ENCODE data around the gene ACER3.
"Not testable (repeated sequence)": the region's sequence is repeated elsewhere in the genome, so short reads cannot be mapped to it uniquely, and the experiment has no call there.

Gene ACER3

DNA sequence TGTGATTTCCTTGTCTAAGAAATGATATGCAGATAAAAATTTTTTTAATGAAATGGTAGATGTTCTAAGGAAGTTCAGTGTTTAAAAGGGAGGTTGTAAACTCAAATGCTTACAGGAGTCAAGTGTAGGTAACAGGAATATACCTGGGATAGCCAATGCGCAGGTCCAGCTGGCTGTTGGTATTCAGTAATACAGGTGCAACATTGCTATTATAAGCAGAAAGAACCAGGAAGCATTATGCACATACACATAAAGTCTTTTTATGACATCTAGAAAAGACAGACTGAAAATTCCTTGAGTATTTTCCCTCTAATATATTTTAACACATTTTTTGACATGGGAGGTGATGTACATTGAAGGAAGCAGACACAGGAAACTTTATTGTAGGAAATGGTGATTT, 129.9 kb downstream of the ACER3 start:
- no peak for DNase-seq (ENCODE audit: low read depth in 1 of 2, low spot score in 1 of 2)

DNA sequence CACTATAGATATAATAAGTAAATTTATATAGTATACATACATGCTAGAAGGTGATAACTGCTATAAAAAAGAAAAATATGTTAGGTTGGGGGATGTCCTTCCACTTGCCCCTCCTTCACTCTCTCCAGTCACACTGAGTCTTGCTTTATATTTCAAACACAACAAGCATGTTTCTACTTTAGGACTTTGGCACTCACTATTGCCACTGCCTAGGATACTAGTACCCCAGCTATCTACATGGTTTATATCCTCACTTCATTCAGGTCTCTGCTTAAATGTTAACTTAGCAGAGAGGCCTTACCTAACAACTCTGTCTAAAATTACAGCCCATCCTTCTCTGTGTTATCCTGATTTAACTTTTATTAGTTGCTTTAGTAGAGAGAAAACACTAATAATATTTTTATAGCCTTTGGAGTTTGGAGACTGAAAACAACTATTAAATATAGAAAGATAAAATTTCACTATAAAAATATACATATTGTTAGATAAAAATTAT, 134.4 kb downstream of the ACER3 start:
- no peak for DNase-seq (ENCODE audit: low read depth in 1 of 2, low spot score in 1 of 2)

DNA sequence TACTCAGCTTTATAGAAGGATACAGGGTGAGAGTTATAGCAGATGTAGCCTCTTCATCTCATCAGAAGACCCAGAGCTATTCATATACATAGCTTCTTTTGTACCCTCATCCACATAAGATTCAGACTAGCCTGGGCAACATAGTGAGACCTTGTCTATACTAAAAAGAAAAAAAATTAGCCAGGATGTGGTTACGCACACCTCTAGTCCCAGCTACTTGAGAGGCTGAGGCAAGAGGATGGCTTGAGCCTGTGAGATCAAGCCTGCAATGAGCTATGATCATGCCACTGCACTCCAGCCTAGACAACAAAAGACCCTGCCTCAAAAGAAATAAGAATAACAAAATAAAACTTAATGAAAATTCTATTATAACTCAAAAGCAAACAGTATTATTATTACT, 136.8 kb downstream of the ACER3 start:
- no peak for DNase-seq (ENCODE audit: low read depth in 1 of 2, low spot score in 1 of 2)

GRCh38 chr11:76999597-76999996, 138.9 kb downstream of the ACER3 start:
- DNase-seq (ENCODE audit: low read depth in 1 of 2, low spot score in 1 of 2): no peak

- DNase-seq (ENCODE audit: low read depth in 1 of 2, low spot score in 1 of 2): no peak
Observed at GRCh38 chr11:77001613-77002012, 140.9 kb downstream of the ACER3 start.

- DNase-seq (ENCODE audit: low read depth in 1 of 2, low spot score in 1 of 2): no peak
Observed at GRCh38 chr11:77002776-77003175, 142.1 kb downstream of the ACER3 start.

GRCh38 chr11:77003963-77004362, 143.2 kb downstream of the ACER3 start:
- no peak for DNase-seq (ENCODE audit: low read depth in 1 of 2, low spot score in 1 of 2)

DNA sequence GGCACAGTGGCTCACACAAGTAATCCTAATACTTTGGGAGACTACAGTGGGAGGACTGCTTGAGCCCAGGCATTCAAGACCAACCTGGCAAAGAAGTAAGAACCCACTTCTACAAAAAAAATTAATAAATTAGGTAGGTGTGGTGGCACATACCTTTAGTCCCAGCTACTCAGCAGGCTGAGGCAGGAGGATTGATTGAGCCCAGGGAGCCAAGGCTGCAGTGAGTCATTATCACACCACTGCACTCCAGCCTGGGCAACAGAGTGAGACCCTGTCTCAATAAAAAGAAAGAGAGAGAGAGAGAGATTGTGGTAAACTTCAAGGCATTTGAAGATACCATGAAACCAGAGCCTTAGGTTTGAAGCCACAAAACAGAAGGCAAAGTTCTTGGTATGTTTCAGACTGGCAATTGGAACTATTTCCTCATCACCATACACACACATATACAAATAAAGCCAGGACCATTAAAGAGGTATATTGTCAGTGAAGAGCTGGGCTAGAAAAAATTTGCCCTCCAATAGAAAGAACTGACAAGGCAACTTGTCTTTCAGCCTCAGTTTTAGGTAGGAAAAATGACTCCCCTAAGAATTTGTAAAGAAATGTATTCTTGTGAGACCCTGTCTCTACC, 148.9 kb downstream of the ACER3 start:
- DNase-seq (ENCODE audit: low read depth in 1 of 2, low spot score in 1 of 2): no peak

DNA sequence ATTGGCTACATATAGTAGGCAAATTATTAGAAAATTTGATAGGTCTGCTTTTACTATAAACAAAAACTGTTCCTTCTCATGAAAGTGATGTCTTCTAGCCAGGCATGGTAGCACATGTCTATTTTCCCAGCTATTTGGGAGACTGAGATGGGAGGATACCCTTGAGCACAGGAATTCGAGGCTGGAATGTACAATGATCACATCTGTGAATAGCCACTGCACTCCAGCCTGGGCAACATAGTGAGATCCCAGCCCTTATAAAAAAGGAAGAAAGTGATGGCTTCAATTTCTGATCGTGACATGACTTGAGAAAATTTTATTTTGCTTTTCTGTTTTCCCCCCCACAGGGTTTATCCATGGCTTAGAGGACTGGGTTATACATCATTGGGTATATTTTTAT, 154.0 kb downstream of the ACER3 start:
- no peak for DNase-seq (ENCODE audit: low read depth in 1 of 2, low spot score in 1 of 2)

GRCh38 chr11:77018396-77018924, 157.7 kb downstream of the ACER3 start:
- DNase-seq (ENCODE audit: low read depth in 1 of 2, low spot score in 1 of 2): not testable (repeated sequence)

DNA sequence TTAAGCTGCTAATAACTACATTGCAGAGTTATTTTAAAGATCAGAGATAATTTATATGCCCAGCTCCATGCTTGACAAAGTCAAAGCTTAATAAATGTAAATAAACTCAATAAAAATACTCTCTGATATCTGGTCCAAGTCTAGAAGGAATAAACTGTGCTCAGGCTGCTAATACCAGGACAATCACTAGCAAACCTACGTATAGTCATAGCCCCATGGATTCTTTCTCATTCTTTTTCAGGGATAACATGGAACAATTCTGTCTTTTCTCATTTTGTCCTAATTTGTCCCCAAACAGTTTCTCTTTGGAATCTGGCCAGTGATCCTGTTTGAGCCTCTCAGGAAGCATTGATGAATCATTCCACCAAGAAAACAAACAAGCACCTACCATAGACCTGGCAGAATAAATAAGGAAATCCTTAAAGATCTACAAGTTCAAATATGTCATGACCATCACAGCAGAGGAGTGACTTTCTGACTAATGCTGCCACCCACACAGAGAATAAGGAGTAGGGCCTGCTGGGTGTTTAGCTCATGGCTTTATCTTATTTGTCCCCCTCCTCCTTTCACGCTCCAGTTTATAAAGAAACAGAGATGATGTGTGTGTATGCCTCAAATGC, 159.4 kb downstream of the ACER3 start:
- DNase-seq (ENCODE audit: low read depth in 1 of 2, low spot score in 1 of 2): no peak

- no peak for DNase-seq (ENCODE audit: low read depth in 1 of 2, low spot score in 1 of 2)
Observed at GRCh38 chr11:77020734-77021133, 160.0 kb downstream of the ACER3 start.

DNA sequence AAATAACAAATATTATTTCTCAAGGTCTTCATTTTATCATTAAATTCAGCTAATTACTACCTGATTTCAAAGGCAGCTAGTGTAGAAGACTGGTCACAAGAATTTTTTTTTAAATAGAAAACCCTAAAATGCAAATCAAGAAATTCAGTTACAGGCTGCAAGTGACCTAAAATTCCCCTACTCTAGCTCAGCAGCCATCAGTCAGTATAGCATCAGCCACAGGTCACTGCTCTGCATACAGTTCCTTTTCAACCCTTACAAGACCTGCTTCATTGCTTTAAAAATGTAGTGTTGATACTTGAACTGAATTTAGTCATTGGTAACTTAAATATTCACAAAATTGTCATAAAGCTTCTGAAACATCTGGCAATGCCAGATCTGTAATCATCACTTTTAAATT, 164.0 kb downstream of the ACER3 start:
- no peak for DNase-seq (ENCODE audit: low read depth in 1 of 2, low spot score in 1 of 2)

DNA sequence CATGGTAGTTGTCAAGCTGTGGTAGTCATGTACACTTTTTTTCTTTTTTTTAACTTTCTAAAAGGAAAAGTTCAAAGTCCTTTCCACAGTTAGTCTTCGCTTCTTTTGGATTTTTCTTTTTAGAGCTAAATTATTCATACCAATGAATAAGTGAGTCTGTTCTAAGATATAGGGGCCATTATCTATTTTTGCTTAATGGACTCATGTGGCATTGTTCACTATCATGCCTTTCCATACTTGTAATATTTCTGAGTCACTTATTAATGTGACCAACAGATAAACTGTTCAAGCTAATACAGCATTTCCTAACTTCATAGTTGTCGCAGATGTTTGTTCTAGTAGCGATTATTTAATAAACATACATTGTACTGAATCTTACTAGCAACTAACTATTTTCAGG, 165.5 kb downstream of the ACER3 start:
- no peak for DNase-seq (ENCODE audit: low read depth in 1 of 2, low spot score in 1 of 2)

- DNase-seq (ENCODE audit: low read depth in 1 of 2, low spot score in 1 of 2): no peak
Observed at GRCh38 chr11:77026743-77027142, 166.0 kb downstream of the ACER3 start.

GRCh38 chr11:77027275-77027674, 166.6 kb downstream of the ACER3 start:
- DNase-seq (ENCODE audit: low read depth in 1 of 2, low spot score in 1 of 2): no peak

- DNase-seq (ENCODE audit: low read depth in 1 of 2, low spot score in 1 of 2): no peak
Observed at GRCh38 chr11:77029829-77030228, 169.1 kb downstream of the ACER3 start.

DNA sequence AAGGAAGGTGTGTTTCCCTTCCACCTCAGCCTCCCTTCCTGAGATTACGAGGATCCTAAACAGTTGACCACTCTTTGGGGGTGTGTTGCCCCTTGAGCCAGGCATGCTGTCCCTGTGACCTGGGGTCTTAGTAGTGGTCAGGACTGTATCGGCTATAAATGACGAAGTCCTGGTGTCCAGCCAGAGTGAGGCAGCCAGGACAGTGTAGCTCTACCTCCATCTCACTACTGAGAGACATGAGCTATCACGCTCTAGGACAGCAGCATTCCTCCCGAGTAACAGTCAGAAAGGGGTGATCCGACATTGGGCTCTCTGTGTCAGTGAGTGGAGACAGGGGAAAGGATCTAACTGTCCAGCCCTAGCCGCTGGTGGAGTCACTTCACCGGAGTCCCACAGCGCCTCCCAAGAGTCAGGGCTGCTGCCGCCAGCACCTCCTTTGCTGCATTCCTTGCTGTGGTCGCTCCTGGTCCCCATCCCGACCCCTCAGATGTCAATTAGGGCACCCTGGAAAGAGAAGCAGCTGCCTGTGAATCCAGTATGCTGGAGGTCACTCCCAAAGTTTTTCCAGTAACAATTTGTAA, 170.2 kb downstream of the ACER3 start:
- DNase-seq (ENCODE audit: low read depth in 1 of 2, low spot score in 1 of 2): no peak

DNA sequence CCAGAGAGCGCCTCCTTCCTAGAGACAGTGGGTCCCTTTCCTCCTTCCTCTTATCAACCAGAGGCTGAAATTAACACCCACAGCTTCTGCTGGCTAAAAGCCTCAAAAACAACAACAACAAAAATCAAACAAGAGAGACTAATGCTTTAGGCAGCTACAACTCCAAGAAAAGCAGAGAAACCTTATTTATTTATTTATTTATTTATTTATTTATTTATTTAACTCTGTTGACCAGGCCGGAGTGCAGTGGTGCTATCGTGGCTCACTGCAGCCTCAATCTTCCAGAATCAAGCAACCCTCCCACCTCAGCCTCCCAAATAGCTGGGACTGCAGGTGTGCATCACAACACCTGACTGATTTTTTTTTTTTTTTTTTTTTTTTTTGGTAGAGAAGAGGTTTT, 170.9 kb downstream of the ACER3 start:
- DNase-seq (ENCODE audit: low read depth in 1 of 2, low spot score in 1 of 2): no peak

- no peak for DNase-seq (ENCODE audit: low read depth in 1 of 2, low spot score in 1 of 2)
Observed at GRCh38 chr11:77035039-77035438, 174.3 kb downstream of the ACER3 start.

DNA sequence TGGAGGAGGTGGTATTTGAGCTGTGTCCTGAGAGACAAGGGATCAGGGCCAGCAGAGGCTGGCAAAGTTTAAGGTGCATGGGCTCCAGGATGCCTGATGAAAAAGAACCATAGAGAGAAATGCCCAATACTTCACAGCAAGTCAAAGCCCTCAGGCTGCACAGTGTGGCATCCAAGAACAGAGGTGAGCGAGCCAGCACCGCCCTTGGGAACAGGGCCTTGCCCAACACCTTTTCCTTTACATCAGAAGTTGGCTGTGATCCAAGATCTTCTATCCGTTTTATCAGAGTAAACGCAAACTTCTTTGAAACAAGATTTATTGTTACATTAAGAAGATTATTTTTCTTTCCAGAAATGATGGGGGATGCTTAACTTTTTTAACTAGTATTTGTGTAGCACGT, 174.9 kb downstream of the ACER3 start:
- DNase-seq (ENCODE audit: low read depth in 1 of 2, low spot score in 1 of 2): no peak

GRCh38 chr11:77036398-77036797, 175.7 kb downstream of the ACER3 start:
- no peak for DNase-seq (ENCODE audit: low read depth in 1 of 2, low spot score in 1 of 2)

Measured in activated CD4-positive, alpha-beta T cell treated with anti-CD3 and anti-CD28 coated beads, Interleukin-2, amount 50 U/mL, for 24 hours (primary cell).